Measurements from ENCODE around the gene MSI1. TPM values are rescaled to one million over a fixed set of nuclear protein-coding genes. Genes with fewer than 3 reads are reported as not detected.

The MSI1 gene
- polyA plus RNA-seq, 1 experiment = not detected

- no peak for TF ChIP-seq CTCF (IDR thresholded peaks at IDR 0.05; ENCODE audit: insufficient read depth, low read depth, low read length)
- Histone ChIP-seq H3K27me3 (ENCODE audit: control insufficient read depth, insufficient read depth, low read length) (peaks cover 2% of the 10 kb centered on the region), H3K4me3 (ENCODE audit: low read depth, low read length) (no peak overlapping the region), H3K36me3 (ENCODE audit: control insufficient read depth, insufficient read depth, low read length) (no peaks in the 10 kb centered on the region)
- DNase-seq (ENCODE audit: low read depth) = no peak
- ChIA-PET POLR2A (no interaction called here), CTCF (interaction anchor here (0.6 to 1.0 kb wide), 2 partner anchors 13 to 27 kb away, joined by 3 read pairs; no protein-coding TSS in a partner anchor)
Measured at GRCh38 chr12:120403869-120404268, 34.9 kb upstream of the MSI1 start.

DNA sequence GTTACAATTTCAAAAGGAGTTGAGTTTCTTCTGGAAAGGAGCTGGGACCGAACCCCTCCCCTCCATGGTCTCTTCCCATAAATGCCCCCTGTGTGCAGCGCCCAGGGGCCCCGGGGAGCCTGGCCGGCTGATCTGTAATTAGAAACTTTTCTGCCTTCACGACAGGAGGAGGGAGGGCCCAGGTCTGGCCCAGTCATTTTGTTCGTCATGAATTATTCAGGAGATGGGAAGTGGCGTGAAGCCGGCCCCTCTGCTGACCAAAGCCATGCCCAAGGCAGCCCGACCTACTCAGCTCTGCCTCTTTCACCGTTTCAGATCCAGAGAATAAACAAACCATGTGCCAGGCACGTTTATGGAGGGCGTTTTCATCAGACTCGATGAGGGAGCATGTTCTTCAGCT, 33.3 kb upstream of the MSI1 start:
- CTCF ChIA-PET = interaction anchor here (1.4 kb wide), 1 partner anchor 45 kb away, joined by 3 read pairs; no protein-coding TSS in a partner anchor
- POLR2A ChIA-PET = no interaction called here
- Histone ChIP-seq H3K27me3 (ENCODE audit: control insufficient read depth, insufficient read depth, low read length) (peaks cover 4% of the 10 kb centered on the region), H3K4me3 (ENCODE audit: low read depth, low read length) (no peak overlapping the region), H3K36me3 (ENCODE audit: control insufficient read depth, insufficient read depth, low read length) (no peaks in the 10 kb centered on the region)
- DNase-seq (ENCODE audit: low read depth) = no peak
- no peak for TF ChIP-seq CTCF (IDR thresholded peaks at IDR 0.05; ENCODE audit: insufficient read depth, low read depth, low read length)

DNA sequence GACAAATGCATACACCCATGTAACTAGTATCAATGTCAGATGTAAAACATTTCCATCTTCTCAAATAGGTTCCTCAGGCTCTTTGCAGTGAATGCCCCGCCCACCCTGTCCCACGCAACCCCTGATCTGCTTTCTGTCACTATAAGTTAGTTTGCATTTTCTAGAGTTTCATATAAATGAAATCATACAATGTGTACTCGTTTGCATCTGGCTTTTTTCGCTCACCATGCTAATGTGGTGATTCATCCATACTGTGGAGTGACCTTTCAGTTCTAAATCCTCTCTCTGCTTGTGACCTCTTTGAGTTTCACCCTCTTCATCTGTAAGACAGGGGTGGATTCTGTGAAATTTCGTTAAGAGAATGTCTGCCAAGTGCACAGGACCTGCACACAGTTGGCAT, 30.6 kb upstream of the MSI1 start:
- Histone ChIP-seq H3K4me3 (ENCODE audit: low read depth, low read length) (no peak overlapping the region), H3K27me3 (ENCODE audit: control insufficient read depth, insufficient read depth, low read length) (peaks cover 10% of the 10 kb centered on the region), H3K36me3 (ENCODE audit: control insufficient read depth, insufficient read depth, low read length) (no peaks in the 10 kb centered on the region)
- ChIA-PET CTCF (interaction anchor here (1.2 kb wide), 1 partner anchor 58 kb away, joined by 3 read pairs; no protein-coding TSS in a partner anchor), POLR2A (no interaction called here)
- no peak for DNase-seq (ENCODE audit: low read depth)
- TF ChIP-seq CTCF (IDR thresholded peaks at IDR 0.05; ENCODE audit: insufficient read depth, low read depth, low read length) = no peak

GRCh38 chr12:120397824-120398540, 29.0 kb upstream of the MSI1 start:
- TF ChIP-seq CTCF (IDR thresholded peaks at IDR 0.05; ENCODE audit: insufficient read depth, low read depth, low read length) = no peak
- ChIA-PET POLR2A (no interaction called here), CTCF (no interaction called here)
- no peaks in the 10 kb centered on the region for H3K36me3 ChIP-seq (ENCODE audit: control insufficient read depth, insufficient read depth, low read length)
- DNase-seq (ENCODE audit: low read depth) = no peak
- peaks cover 13% of the 10 kb centered on the region for H3K27me3 ChIP-seq (ENCODE audit: control insufficient read depth, insufficient read depth, low read length)
- no peak overlapping the region for H3K4me3 ChIP-seq (ENCODE audit: low read depth, low read length)

GRCh38 chr12:120394483-120395367, 25.8 kb upstream of the MSI1 start:
- H3K4me3 ChIP-seq (ENCODE audit: low read depth, low read length) = no peak overlapping the region
- H3K27me3 ChIP-seq (ENCODE audit: control insufficient read depth, insufficient read depth, low read length) = peaks cover 14% of the 10 kb centered on the region
- H3K36me3 ChIP-seq (ENCODE audit: control insufficient read depth, insufficient read depth, low read length) = no peaks in the 10 kb centered on the region
- no peak for TF ChIP-seq CTCF (IDR thresholded peaks at IDR 0.05; ENCODE audit: insufficient read depth, low read depth, low read length)
- no peak for DNase-seq (ENCODE audit: low read depth)
- ChIA-PET CTCF (interaction anchor here (2.0 kb wide), 1 partner anchor 38 kb away, joined by 6 read pairs; no protein-coding TSS in a partner anchor), POLR2A (no interaction called here)

Measured in BJ (cell line).